Endothelial cell of umbilical vein (primary cell): ENCODE measurements around the gene RAB31. TPM values are rescaled to one million over a fixed set of nuclear protein-coding genes. Genes with fewer than 3 reads are reported as not detected.

ENCODE experiments used
- BruUV-seq: library from RNA; stranded (reverse); fragments of 400-500 nt; replicated peaks from 2 replicates; lab custom pipeline; 2021; lab: Mats Ljungman, UMichigan
- CTCF ChIA-PET: fragments of 300-600, 350-600 bp; sonication (Branson Sonifier 250); formaldehyde crosslinking; loops from one replicate; lab custom pipeline; 2021; ENCODE audit warnings: antibody characterized with exemption, inconsistent platforms; lab: Charles Lee
- POLR2A ChIA-PET: fragments of 300-600, 350-600 bp; sonication (Branson Sonifier 250); formaldehyde crosslinking; loops from one replicate; lab custom pipeline; 2021; ENCODE audit warnings: antibody characterized with exemption, inconsistent platforms; lab: Charles Lee
- DNase-seq: peaks from one replicate; pipeline ENCODE4 v3.0.0-alpha.2; 2011; ENCODE audit warnings: low read depth, low spot score
- FAIRE-seq: peaks from 2 replicates; lab custom pipeline; 2011; peaks lifted over from hg19 to GRCh38; lab: Jason Lieb, UNC
- H2AFZ ChIP-seq: 2 replicates; pipeline ENCODE4 v1.6.0; 2012; ENCODE audit warnings: low read depth, low read length, control low read depth, inconsistent platforms
- H3K27ac ChIP-seq: 2 replicates; pipeline ENCODE4 v1.5.1; 2011; ENCODE audit warnings: low read depth, mild to moderate bottlenecking, control low read depth, low read length, moderate library complexity; ENCODE audit not compliant: insufficient read depth
- H3K27me3 ChIP-seq, 2 experiments: 2 replicates each; pipeline versions ENCODE4 v1.6.0 to v1.6.1; 2011; ENCODE audit warnings: low read length in 2 of 2, mixed read lengths in 1 of 2; ENCODE audit not compliant: control insufficient read depth in 2 of 2, insufficient read depth in 2 of 2
- H3K36me3 ChIP-seq, 2 experiments: 2 replicates in 1 of 2; 3 replicates in 1 of 2; pipeline ENCODE4 v1.5.1; 2011; ENCODE audit warnings: low read length in 2 of 2, mild to moderate bottlenecking in 1 of 2, moderate library complexity in 1 of 2; ENCODE audit not compliant: control insufficient read depth in 2 of 2, insufficient read depth in 2 of 2; ENCODE audit errors: extremely low read depth in 1 of 2
- H3K4me1 ChIP-seq: 3 replicates; pipeline ENCODE4 v1.5.1; 2011; ENCODE audit warnings: mild to moderate bottlenecking, low read length; ENCODE audit not compliant: control insufficient read depth, insufficient read depth; ENCODE audit errors: extremely low read depth
- H3K4me2 ChIP-seq: 2 replicates; pipeline ENCODE4 v1.6.1; 2011; ENCODE audit warnings: low read length, control low read depth, mixed read lengths; ENCODE audit not compliant: insufficient read depth
- H3K4me3 ChIP-seq, 3 experiments: fragments of 200-600 bp in 1 of 3; sonication (generic), shearing (Covaris generic) in 1 of 3; replicated peaks in 1 of 3; 2 replicates each; pipeline ENCODE4 v1.5.1; 2011 to 2016; ENCODE audit warnings: control low read depth in 3 of 3, low read length in 3 of 3, mild to moderate bottlenecking in 2 of 3, inconsistent platforms in 1 of 3, low read depth in 1 of 3, moderate library complexity in 1 of 3; ENCODE audit not compliant: insufficient read depth in 1 of 3
- H3K79me2 ChIP-seq: 2 replicates; pipeline ENCODE4 v1.6.0; 2012; ENCODE audit warnings: low read length, inconsistent platforms; ENCODE audit not compliant: control insufficient read depth, insufficient read depth
- H3K9ac ChIP-seq: replicated peaks from 2 replicates; pipeline ENCODE3; 2011; ENCODE audit warnings: low read length, control low read depth; ENCODE audit not compliant: insufficient read depth; ENCODE audit errors: extremely low read depth
- H3K9me1 ChIP-seq: replicated peaks from 3 replicates; pipeline ENCODE4 v1.6.0; 2011; ENCODE audit warnings: mild to moderate bottlenecking, low read length; ENCODE audit not compliant: control insufficient read depth, insufficient read depth; ENCODE audit errors: extremely low read depth
- H3K9me3 ChIP-seq: replicated peaks from 2 replicates; pipeline ENCODE4 v1.5.1; 2012; ENCODE audit warnings: low read length, inconsistent platforms; ENCODE audit not compliant: control insufficient read depth, insufficient read depth
- H4K20me1 ChIP-seq: replicated peaks from 2 replicates; pipeline ENCODE3; 2011; ENCODE audit warnings: mild to moderate bottlenecking, low read length; ENCODE audit not compliant: control insufficient read depth, insufficient read depth; ENCODE audit errors: extremely low read depth
- CTCF ChIP-seq, 2 donors: IDR thresholded peaks; 1 replicate in 1 of 2; 2 replicates in 1 of 2; pipeline ENCODE4 v1.5.1; 2011; ENCODE audit warnings: low read length in 2 of 2, mild to moderate bottlenecking in 2 of 2, moderate library complexity in 2 of 2, control low read depth in 1 of 2, inconsistent platforms in 1 of 2, low read depth in 1 of 2; ENCODE audit not compliant: insufficient read depth in 1 of 2; ENCODE audit errors: extremely low read depth in 1 of 2
- EZH2 ChIP-seq: IDR thresholded peaks from 2 replicates; pipeline ENCODE4 v1.6.1; 2012; ENCODE audit warnings: borderline replicate concordance, low read depth, mild to moderate bottlenecking, moderate library complexity, low read length, inconsistent platforms; ENCODE audit not compliant: severe bottlenecking
- FOS ChIP-seq: IDR thresholded peaks from 2 replicates; pipeline ENCODE4 v1.6.1; 2011; ENCODE audit warnings: mild to moderate bottlenecking, low read length, moderate library complexity, borderline replicate concordance; ENCODE audit not compliant: insufficient read depth
- GATA2 ChIP-seq: IDR thresholded peaks from 2 replicates; pipeline ENCODE4 v1.7.0; 2011; ENCODE audit warnings: low read depth, mild to moderate bottlenecking, moderate library complexity, mixed read lengths, low read length; ENCODE audit not compliant: insufficient read length, insufficient read depth
- JUN ChIP-seq: IDR thresholded peaks from 2 replicates; pipeline ENCODE4 v1.6.1; 2011; ENCODE audit warnings: borderline replicate concordance, low read depth; ENCODE audit not compliant: insufficient read length, insufficient read depth
- MAX ChIP-seq: IDR thresholded peaks from 2 replicates; pipeline ENCODE4 v1.6.1; 2011; ENCODE audit not compliant: insufficient read depth, insufficient read length
- MYC ChIP-seq: IDR thresholded peaks from one replicate; pipeline ENCODE4 v1.6.1; 2011; ENCODE audit warnings: mild to moderate bottlenecking, low read depth, low read length
- POLR2A ChIP-seq: IDR thresholded peaks from 2 replicates; pipeline ENCODE4 v1.6.1; 2012; ENCODE audit warnings: low read depth, mild to moderate bottlenecking, control low read depth, low read length
- POLR2AphosphoS5 ChIP-seq: IDR thresholded peaks from 2 replicates; pipeline ENCODE4 v1.6.1; 2012; ENCODE audit warnings: low read depth, mild to moderate bottlenecking, control low read depth, low read length, moderate library complexity; ENCODE audit not compliant: insufficient read depth
- dilution Hi-C: fragments of 300-500 bp; cut with MboI; formaldehyde crosslinking; loops from one replicate; pipeline ENCODE4 v1.15.0; 2019; ENCODE audit warnings: low sequenced_read_pairs; ENCODE audit not compliant: extremely low pct_ligation_motif_present
- intact Hi-C: fragments of 100-400 bp; cut with micrococcal nuclease; formaldehyde crosslinking; loops from one replicate; pipeline ENCODE4 v1.10.0; 2022
- polyA plus RNA-seq, 4 experiments: library from polyadenylated mRNA; depleted of rRNA in 3 of 4; stranded (reverse) in 3 of 4; unstranded in 1 of 4; fragments of >200 nt; gene quantifications; 2 replicates each; pipeline versions ENCODE4 v1.2.1 to v1.2.3, GENCODE V29; 2011 to 2012; ENCODE audit warnings: missing spikeins in 1 of 4
- total RNA-seq: library from RNA; stranded (reverse); gene quantifications from 2 replicates; pipeline ENCODE4 v1.2.3, GENCODE V29; 2021

The RAB31 gene
- total and polyA plus RNA-seq, 2 donors (not counting 3 experiments of a cell fraction or from before 2014, with no cell fraction given): 30.5 TPM

GRCh38 chr18:9788860-9789259, 80.8 kb downstream of the RAB31 start:
- FAIRE-seq: no peak
- H3K36me3 ChIP-seq: no peaks in the 10 kb centered on the region
- no peaks in the 10 kb centered on the region for H3K9me3 ChIP-seq
- no peak for DNase-seq
- H2AFZ ChIP-seq: no peak overlapping the region
- BruUV-seq: no TSS peak
- H3K27me3 ChIP-seq: no peaks in the 10 kb centered on the region
- no peak overlapping the region for H3K9ac ChIP-seq
- H3K9me1 ChIP-seq: no peaks in the 10 kb centered on the region
- intact Hi-C loops (no loop called here), dilution Hi-C loops (no loop called here)
- H3K4me3 ChIP-seq: no peak overlapping the region
- H3K4me1 ChIP-seq: no peaks in the 10 kb centered on the region
- no peak overlapping the region for H3K4me2 ChIP-seq
- H3K79me2 ChIP-seq: no peaks in the 10 kb centered on the region
- H4K20me1 ChIP-seq: no peaks in the 10 kb centered on the region
- no peak overlapping the region for H3K27ac ChIP-seq
- CTCF ChIA-PET: no interaction called here
- TF ChIP-seq POLR2A: no peak
- POLR2A ChIA-PET: no interaction called here

GRCh38 chr18:9790261-9790660, 82.2 kb downstream of the RAB31 start:
- H3K4me2 ChIP-seq: no peak overlapping the region
- intact Hi-C loops: no loop called here
- no peak for FAIRE-seq
- no peak overlapping the region for H3K9ac ChIP-seq
- H3K4me3 ChIP-seq: no peak overlapping the region
- no peak for DNase-seq
- dilution Hi-C loops: no loop called here
- no peak overlapping the region for H2AFZ ChIP-seq
- H3K36me3 ChIP-seq: no peaks in the 10 kb centered on the region
- H4K20me1 ChIP-seq: no peaks in the 10 kb centered on the region
- TF ChIP-seq CTCF (IDR thresholded peaks at IDR 0.05; ENCODE audit: extremely low read depth in 1 of 2, insufficient read depth in 1 of 2, low read depth in 1 of 2, low read length in 2 of 2) (no peak), POLR2AphosphoS5 (no peak), MYC (no peak), FOS (no peak), GATA2 (no peak), MAX (no peak), EZH2 (no peak), JUN (no peak), POLR2A (no peak)
- H3K79me2 ChIP-seq: no peaks in the 10 kb centered on the region
- H3K4me1 ChIP-seq: no peaks in the 10 kb centered on the region
- H3K9me1 ChIP-seq: no peaks in the 10 kb centered on the region
- no peaks in the 10 kb centered on the region for H3K27me3 ChIP-seq
- no peak overlapping the region for H3K27ac ChIP-seq
- no TSS peak for BruUV-seq
- ChIA-PET CTCF (interaction anchor here (1.3 to 1.4 kb wide), 2 partner anchors 14 to 215 kb away, joined by 4 to 5 read pairs; no protein-coding TSS in a partner anchor), POLR2A (no interaction called here)
- no peaks in the 10 kb centered on the region for H3K9me3 ChIP-seq
